Dedifferentiated amniotic fluid mesenchymal stem cell (primary cell): Measurements from ENCODE around the gene GOSR2.

ENCODE experiments used
- DNase-seq: peaks from one replicate; pipeline ENCODE4 v3.0.0-alpha.2; 2016; ENCODE audit errors: extremely low spot score

The GOSR2 gene

DNA sequence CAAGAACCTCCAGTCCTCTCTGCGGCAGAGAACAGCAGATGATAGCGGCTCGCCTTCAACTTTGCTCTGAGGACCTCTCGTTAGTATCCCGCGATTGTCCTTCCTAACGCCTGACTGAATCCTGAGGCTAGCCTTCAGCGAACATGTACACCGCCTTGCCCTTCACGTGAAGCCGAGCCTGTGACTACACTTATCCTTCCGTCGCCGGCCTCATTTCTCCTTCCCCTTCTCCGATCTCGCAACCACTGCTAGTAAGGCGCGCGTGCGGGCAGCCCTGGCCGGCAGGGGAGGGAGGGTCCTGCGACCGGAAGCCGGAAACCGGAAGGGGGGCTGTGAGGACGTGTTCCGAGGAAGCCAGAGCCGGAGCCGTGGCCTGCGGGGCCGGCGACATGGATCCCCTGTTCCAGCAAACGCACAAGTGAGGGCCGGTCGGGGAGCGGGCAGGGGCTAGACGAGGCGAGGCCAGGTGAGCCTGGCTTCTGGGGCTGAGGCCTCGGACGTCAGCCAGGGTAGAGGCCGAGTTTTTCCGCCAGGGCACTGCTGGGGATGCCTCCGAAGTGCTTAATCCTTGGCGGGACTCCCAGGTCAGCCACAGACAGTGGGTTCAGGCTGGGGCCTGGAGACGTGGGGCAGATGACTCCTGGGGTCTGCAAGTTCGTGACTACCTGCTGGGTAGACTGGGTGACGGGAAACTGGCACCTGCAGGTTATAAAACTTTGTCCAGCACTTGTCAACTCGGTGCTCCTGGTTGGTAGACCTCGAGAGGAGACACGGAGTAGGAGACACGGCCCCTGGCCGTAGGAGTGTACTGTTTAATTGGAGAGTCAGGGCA, at the start of gene GOSR2:
TSS of gene GOSR2 (plus strand) at position 357 of the 832 bp plus-strand sequence. CDS start at position 390, 33 bp downstream.
- DNase-seq: peak; percentile 81

- DNase-seq: no peak
These were observed 48.9 kb upstream of the GOSR2 start for GRCh38 chr17:46873941-46874645.

DNA sequence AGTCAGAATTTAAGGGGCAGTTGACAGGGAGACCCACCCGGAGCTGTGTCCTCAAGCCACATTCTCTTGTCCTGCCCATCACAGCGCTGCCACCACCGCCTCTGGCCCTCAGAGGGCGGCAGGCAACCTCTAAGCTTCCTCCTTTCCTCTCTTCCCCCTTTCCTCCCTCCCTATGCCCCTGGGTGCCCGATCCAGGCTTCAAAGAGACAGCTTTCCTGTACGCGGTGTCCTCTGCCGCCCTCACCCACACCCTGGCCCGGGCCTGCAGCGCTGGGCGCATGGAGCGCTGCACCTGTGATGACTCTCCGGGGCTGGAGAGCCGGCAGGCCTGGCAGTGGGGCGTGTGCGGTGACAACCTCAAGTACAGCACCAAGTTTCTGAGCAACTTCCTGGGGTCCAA, 48.1 kb upstream of the GOSR2 start:
- no peak for DNase-seq

DNA sequence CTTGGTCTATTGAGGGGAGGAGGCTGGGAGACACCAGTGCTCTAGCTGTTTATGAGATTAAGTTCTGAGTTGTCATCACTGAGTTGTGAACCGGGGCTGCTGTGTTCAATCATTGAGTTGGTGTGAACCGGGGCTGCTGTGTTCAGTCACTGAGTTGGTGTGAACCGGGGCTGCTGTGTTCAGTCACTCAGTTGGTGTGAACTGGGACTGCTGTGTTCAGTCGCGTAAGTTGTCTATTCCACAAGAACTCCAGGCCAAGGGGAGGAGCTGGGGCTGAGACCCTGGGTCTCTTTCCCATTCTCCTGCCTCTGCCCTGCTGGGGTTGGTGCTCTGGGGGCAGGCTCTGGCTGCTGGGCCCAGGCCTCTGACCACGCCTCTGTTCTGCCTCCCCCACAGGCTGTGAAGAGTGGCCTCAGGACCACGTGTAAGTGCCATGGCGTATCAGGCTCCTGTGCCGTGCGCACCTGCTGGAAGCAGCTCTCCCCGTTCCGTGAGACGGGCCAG, 47.1 kb upstream of the GOSR2 start:
- no peak for DNase-seq

- DNase-seq: no peak
These were observed 46.5 kb upstream of the GOSR2 start for GRCh38 chr17:46876353-46876887.

GRCh38 chr17:46876926-46877325, 46.0 kb upstream of the GOSR2 start:
- no peak for DNase-seq

DNA sequence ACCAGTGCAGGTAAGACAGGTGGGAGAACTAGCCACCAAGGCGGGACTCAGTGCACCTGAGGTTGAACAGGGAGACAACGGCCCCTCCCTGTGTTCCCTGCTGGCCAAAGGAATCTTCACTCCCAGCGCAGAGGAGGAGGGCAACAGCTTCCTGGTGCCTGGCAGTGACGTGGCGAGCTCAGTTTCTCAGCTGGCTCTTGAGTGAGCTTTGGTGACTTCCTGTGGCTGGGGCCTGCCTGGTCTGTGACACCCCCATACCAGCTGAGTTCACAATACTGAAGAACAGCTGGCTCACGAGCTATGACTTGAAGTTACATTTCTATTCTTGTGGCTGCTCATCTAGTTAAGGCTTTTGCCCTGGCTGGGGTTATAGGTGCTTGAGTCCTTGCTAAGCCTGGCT, 45.5 kb upstream of the GOSR2 start:
- DNase-seq: no peak

GRCh38 chr17:46878055-46878454, 44.9 kb upstream of the GOSR2 start:
- no peak for DNase-seq

DNA sequence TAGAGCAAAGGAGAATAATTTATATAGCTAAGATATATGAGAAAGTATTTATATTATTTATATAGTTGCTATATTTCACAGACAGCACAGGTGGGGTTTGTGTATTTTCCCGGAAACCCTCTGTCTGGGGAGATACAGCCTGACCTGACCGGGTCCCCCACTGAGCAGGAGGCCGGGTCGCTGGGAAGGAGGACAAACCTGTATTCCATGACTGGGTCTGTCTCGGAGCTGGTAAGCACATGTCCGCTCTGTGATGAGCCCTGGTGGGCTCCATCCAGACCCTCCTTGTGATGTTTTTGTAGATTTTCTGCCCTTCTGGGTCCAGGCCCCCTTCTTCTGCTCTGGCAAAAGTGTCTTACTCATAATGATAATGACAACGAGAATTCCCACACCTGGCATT, 43.9 kb upstream of the GOSR2 start:
- DNase-seq: no peak

DNA sequence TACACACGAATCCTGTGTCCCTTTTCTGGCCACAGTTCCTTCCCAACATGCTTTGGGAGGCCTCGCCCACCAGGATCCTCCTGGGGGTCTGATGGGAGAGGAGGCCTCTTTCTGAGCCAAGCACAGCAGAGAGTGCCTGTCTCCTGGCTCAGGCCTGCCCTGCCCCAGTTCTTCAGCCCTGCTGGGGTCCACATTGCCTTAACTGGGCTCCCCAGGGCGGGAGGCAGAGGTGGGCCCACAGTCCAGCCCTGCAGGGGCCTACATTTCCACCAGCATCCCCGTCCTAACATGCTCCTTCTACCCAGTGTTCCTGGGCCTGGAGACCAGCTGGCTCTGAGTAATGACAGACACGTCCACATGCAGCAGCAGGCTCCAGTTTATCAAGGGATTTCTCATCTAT, 41.9 kb upstream of the GOSR2 start:
- DNase-seq: no peak

DNA sequence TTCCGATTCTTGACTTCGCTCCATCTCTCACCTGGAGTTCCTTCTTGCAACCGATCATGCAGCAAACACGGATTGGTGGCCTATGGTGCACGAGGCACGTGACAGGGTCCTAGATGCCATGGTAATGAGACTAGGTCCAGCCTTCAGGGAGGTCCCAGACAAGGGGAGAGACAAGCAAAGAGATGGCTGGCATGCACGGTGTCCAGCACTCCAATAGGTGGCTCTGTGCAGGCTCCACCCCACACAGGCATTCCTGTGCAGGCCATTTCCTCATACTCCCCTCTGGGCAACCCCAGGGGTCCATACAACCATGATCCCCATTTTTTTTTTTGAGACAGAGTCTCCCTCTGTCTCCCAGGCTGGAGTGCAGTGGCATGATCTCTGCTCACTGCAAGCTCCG, 40.3 kb upstream of the GOSR2 start:
- no peak for DNase-seq

- no peak for DNase-seq
These were observed 39.0 kb upstream of the GOSR2 start for GRCh38 chr17:46883871-46884520.

DNA sequence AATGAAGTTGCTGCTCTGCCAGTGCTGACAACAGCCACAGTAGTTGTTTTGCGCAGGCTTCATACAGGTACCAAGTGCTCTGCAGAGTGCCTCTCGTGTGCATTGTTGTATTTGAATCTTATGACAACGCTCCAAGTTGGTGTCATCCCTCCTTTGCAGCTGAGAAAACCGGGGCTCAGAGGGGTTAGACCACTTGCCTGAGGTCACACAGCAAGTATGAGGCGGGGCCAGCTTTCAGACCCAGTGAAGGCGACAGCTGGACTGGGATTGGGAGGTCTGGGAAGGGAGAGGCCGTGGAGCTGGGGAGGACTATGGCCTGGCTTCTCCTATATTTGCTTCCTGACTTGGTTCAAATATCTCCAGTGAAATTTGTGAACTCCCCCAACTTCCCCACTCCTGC, 38.4 kb upstream of the GOSR2 start:
- DNase-seq: no peak

GRCh38 chr17:46885415-46886309, 37.3 kb upstream of the GOSR2 start:
- DNase-seq: no peak

DNA sequence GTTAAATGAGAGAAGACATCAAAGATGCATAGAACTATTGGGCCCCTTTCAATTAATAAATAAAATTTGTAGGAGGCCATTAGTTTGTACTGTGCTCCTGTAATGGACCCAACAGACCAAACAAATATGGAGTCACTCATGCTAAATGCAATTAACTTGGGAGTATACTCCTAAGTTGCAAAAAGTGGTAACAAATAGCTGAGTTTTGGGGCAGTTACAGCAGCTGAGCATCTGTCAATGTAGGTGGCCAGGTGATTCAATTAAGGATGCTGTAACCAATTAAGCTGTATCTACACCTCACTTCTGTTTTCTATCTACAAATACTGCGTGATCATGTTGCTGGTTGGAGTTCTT, 36.7 kb upstream of the GOSR2 start:
- DNase-seq: no peak

- DNase-seq: no peak
These were observed 35.2 kb upstream of the GOSR2 start for GRCh38 chr17:46887717-46888116.

DNA sequence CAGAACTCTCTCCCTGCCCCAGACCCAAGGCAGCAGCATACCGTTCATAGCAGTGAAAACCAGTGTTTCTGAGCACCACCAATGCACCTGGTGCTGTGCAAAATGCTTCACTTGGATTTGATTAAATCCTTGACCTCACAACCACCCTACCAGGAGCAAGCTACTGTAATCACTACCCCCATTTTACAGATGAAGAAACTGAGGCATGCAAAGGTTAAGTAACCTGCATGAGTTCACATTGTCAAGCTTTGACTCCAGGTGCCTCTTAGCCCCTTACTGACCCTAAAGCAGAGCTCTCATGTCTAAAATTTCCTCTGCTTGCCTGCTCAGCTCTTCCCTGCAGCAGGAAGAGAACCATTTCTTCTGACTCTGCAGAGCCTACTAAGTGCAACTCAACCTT, 34.2 kb upstream of the GOSR2 start:
- no peak for DNase-seq

GRCh38 chr17:46889519-46889918, 33.4 kb upstream of the GOSR2 start:
- no peak for DNase-seq

DNA sequence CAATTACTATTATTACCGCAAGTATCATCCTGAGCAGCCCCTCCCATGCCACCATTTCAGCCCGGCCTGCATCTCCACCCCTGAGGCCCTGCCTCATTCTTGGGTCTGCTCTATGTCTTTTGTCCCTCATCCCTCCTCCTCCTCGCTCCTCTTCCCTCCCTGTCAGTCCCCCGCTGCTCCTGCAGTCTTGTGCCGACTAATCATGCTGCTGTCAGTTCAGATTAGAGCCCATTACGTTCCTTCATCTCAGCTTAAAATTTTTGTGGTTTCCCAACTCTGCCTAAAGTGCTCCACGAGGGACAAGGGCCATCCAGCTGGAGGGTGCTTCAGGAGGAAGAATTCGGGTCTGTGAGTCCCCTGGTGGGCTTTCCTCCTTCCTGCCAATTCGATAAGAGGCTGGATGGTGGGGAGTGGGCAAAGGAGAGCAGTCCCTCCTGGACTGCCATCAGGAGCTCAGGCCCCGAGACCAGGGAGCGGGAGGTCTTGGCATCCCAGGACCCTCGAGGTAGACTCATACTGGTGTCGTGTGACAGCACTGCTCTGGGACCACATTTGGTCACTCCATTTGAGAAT, 32.9 kb upstream of the GOSR2 start:
- no peak for DNase-seq

- no peak for DNase-seq
These were observed 32.3 kb upstream of the GOSR2 start for GRCh38 chr17:46890638-46891037.

- no peak for DNase-seq
These were observed 30.7 kb upstream of the GOSR2 start for GRCh38 chr17:46892192-46892703.
